ENCODE results near the gene ZBED3. TPM values are rescaled to one million over a fixed set of nuclear protein-coding genes. Genes with fewer than 3 reads are reported as not detected.
"Not testable (repeated sequence)": the region's sequence is repeated elsewhere in the genome, so short reads cannot be mapped to it uniquely, and the experiment has no call there.

The ZBED3 gene
- 0.64 and 0.99 TPM in 2 replicates for total RNA-seq (2014; rRNA removed; shearing (Covaris generic))

DNA sequence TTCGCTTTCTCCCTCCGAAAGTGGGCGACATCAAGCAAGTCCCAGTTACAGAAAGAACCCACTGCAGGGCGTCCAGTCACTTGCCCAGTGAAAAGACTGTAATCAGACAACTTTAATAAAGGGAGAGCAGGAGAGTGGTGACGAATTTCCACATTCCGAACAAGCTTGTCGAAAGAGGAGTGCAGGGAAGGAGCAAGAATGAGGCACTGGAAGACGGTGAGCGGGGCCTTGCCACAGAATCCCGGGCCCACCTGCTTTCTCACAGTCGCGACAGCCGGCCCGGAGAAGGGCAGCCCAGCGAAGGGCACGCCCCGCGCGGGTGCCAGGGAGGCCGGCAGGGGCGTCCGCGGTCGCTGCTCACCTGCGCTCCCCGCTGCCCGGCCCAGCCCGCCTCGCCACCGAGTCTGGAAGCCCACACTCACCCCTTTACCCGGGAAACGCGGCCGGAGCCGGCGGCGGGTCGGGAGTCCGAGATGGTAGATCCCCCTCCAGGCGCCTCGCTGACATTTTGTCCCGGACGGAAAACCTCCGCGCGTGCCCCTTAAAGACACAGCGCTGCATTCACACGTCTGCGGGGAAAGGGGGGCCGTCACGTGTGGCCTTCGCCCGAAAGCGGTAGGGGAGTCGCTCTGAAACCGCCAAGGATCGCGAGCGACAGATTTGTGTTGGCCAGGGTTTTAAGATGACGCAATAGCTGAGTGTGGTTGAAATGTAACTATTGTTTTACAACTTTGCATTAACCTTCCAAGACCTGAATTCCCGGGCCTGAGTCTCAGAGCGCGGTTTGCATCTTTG, at the start of gene ZBED3:
ZBED3 (minus strand) TSS at position 597 of the 795 bp plus-strand sequence. CDS start 9,407 bp downstream, outside the sequence.
- peak; percentile 82 for DNase-seq (ENCODE audit: low read depth)

DNA sequence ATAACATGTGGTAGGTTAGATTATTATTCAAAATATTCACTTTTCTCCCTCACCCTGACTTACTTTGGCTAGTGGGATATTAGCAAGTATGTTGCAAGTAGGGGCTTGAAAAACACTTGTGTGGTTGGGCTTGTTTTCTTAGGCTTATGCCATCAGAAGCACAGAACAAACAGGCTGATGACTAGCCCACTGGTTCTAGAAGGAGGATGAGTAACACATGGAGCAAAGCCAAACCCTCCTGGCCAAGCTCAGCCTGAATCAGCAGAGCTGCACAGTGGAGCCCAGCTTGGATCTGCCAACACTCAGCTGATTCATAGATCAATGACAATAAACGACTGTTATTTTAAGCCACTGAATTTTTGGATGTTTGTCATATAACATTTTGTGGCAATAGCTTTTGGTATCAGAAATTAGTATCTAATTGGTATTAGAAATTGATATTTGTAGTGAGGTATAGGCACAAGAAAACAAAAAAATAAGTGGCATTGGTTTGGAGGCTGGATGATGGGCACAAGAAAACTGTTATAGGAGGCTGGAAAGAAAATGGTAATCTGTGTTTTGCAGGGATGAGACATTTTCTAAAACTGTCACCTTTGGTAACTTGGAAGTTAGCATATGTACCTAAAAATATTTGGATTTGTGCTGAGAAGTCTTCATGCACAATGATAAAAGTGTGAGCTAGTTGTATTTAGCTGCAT, 46.1 kb upstream of the ZBED3 start:
- peak; percentile 96 for DNase-seq (ENCODE audit: low read depth)

GRCh38 chr5:77131361-77131760, 44.3 kb upstream of the ZBED3 start:
- DNase-seq (ENCODE audit: low read depth) = no peak

DNA sequence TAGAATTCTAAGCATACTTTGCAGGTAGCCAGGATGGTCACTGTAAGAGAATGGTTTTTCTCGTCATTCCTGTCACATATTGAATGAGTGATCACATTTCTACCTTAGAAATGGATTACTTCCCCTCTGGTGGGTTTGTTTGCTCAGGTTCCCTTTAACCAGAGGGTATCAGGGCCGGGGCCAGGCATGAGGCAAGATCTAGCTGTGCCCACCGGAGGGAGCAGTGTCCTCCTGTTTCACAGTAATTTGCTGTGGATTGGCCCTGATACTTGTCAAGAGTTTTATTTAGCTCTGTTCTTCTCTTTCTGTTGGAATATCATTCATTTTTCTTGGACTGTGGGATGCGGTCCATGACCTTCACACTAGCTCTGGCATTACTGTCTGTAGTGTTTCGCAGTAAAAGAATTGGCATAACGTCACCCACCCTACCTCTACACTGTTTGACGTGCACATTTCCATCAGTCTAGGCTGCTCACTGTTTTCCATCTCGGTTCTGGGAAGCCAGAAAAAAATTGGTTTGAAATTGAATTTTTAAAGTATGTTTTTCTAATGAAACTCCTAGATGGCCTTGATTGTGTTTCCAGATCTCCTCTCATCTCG, 42.4 kb upstream of the ZBED3 start:
- DNase-seq (ENCODE audit: low read depth) = peak; percentile 30

- DNase-seq (ENCODE audit: low read depth) = no peak
Measured at GRCh38 chr5:77128411-77129061, 41.5 kb upstream of the ZBED3 start.

GRCh38 chr5:77123057-77123456, 36.0 kb upstream of the ZBED3 start:
- no peak for DNase-seq (ENCODE audit: low read depth)

DNA sequence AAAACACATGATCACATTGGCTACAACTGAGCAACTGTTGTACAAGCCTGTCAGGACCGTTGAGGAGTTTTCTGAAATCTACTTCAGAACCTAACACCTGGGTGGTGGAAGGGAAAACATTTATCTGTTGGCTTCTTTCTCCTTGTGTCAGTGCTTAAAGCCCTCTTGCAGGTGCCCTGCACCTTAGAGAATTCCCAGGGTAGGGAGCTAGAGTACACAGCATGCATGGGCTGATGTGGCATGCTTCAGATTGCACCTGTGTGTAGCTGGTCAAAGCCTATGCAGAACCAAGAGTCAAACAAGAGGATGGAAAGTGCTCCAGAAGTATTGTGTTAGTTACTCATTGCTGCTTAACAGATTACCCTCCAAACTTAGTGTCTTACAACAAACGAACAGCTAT, 33.6 kb upstream of the ZBED3 start:
- DNase-seq (ENCODE audit: low read depth) = no peak

DNA sequence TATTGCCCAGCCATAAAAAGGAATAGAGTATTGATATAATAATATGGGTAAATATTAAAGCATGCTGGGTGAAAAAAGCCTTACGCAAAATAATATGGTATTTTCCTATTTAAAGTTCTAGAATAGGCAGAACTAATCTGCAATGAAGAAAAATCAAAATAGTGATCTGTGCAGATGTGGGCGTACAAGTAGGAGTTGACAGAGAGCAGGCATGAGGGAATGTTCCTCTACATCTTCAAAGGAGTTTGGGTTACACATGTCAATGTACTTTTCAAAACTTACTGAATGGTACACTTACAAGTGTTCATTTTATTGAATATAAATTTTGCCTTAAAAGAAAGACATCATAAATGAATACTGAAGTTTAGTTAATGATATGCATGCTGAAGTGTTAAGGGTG, 33.0 kb upstream of the ZBED3 start:
- no peak for DNase-seq (ENCODE audit: low read depth)

DNA sequence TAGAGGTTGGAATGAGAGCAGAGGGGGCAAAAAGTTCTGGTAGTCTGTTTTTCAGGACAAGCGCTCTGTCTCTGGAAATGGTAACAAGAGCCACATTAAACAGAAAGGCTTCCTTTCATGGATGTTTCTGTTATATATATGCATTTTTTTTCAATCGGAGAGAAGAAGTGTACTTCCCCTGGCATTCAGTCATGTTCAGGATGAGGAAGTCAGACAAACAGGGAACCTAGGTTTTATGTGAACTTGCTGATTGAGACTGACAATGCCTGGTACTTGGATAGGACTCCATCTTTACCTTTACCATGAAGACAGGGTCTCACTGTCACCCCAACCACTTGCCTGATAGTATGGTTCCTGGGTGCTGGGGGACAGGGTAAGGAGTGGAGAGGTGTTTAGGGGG, 30.1 kb upstream of the ZBED3 start:
- no peak for DNase-seq (ENCODE audit: low read depth)

DNA sequence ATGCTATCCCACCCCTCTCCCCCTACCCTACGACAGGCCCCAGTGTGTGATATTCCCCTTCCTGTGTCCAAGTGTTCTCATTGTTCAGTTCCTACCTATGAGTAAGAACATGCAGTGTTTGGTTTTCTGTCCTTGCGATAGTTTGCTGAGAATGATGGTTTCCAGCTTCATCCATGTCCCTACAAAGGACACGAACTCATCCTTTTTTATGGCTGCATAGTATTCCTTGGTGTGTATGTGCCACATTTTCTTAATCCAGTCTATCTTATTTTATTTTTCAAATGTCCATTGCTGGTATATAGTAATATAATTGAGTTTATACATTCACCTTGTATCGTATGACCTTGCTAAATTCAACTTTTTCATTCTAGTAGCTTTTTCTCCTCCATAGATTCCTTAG, 19.9 kb upstream of the ZBED3 start:
- not testable (repeated sequence) for DNase-seq (ENCODE audit: low read depth)

DNA sequence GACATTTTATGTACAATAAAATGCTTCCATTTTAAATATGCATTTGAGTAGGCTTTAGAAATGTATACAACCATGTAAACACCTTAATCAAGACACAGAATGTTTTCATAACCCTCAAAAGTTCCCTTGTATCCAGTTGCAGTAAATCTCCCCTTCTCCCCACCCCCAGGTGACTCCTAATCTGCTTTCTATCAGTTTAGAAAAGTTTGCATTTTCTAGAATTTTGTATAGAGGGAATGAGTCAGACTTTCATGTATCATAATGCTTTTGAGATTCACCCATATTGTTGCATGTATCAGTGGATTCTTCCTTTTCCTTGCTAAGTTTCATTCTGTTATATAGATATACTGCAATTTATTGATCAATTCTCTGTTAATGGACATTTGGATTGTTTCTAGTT, 17.7 kb upstream of the ZBED3 start:
- no peak for DNase-seq (ENCODE audit: low read depth)

GRCh38 chr5:77103457-77103856, 16.4 kb upstream of the ZBED3 start:
- DNase-seq (ENCODE audit: low read depth) = peak; percentile 3

GRCh38 chr5:77102549-77102948, 15.5 kb upstream of the ZBED3 start:
- DNase-seq (ENCODE audit: low read depth) = no peak

DNA sequence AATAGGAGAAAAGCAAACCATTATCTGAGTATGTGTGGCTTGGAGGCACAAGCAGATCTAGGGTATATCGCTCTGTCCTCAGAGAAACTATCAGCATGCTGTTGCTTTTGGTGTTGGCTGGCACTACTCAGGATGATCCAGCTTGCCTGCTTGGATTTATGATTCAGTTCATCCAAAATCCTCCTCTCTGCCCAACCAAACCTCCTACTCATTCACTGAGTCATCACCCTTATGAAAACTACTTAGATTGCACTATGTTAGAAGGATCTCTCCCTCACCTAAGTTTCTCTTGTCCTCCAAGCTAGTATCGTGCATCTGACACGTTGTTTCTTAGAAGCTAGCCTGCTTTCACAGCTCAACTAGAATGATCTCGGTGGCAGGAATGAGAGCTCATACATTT, 14.2 kb upstream of the ZBED3 start:
- DNase-seq (ENCODE audit: low read depth) = peak; percentile 68

DNA sequence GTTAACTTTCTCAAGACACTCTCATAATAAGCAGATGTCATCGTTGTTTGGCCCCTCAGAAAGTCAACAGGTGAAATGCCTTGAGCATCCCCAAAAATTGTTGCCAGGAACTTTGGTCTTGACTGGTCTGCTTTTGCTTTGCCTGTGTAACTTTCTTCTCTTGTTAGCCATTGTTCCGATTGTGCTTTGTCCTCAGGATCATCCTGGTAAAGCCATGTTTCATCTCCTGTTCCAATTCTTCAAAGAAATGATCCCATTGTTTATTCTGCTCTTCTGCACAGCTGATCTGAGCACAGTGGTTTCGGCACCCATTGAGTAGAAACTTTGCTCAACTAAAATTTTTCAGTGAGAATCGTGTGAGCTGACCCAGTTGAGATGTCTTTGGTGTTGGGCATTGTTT, 8.1 kb upstream of the ZBED3 start:
- no peak for DNase-seq (ENCODE audit: low read depth)

DNA sequence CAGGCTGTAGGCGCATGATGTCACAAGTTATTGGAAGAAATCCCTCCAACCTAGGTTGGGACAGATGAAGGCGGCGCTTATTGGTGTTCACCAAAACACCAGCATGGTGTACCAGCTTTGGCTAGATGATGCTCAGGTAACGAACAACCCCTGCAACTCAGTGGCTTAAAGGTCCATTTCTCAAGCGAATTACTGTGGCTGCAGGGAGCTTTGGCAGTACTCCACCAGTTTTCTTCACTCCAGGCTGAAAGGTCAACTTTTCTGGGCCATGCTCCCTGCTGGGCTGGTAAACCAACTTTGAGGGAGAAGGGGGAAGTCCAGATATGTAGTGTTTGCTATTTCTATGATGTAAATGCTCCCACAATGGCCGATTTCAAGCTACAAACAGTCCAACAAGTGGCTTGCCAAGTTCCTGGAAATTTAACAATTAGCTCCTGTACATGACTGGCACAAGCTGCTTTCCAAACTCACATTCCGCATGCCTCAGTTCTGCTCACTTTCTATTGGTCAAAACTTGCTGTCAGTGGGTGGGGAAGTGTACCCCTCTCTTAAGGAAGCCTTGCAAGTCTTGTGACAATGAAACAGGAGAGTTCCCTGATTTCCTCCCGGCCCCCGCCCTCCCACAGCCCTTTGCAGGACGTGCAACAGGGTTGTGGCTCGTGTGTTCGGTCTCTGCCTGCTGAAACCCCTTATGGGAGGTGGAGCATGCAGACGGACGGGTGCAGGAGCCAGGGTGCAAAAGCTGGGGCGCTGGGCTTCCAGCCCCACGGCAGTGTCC, 588 bp upstream of the ZBED3 start:
- no peak for DNase-seq (ENCODE audit: low read depth)

- no peak for DNase-seq (ENCODE audit: low read depth)
Measured at GRCh38 chr5:77086368-77086688, 757 bp downstream of the ZBED3 start.

- no peak for DNase-seq (ENCODE audit: low read depth)
Measured at GRCh38 chr5:77083088-77083487, 4.0 kb downstream of the ZBED3 start.

DNA sequence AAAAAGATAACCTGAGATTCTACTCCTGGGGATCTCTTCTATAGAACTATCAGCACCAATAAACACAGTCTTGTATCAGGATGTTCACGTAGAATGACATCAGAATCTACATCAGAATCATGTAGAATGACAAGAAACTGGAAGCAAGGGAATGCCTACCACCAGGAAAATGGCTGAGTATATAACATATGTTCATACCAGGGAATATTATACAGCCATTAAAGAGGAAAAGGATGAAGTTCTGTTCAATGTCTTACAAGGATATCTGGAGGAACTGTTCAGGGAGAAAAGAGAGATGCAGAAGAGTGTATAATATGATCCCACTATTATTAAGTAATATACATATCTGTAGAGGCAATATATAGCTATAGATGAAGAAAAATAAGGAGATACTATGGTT, 4.8 kb downstream of the ZBED3 start:
- DNase-seq (ENCODE audit: low read depth) = no peak

DNA sequence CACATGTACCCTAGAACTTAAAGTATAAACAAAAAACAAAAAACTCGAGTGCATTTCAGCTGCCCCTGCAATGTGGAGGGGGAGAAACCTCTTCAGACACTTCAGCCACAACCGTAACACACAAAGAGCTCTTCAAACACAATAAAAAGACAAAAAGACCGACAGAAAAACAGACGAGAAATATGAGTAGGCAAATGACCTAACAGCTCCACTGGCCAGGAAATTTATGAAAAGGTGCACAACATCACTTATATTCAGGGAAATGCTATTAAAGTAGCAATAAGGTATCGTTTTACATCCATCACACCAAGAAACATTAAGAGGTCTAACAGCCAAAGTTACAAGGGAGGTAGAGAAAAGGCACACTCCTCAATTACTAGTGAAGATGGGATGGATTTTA, 6.2 kb downstream of the ZBED3 start:
- no peak for DNase-seq (ENCODE audit: low read depth)

- DNase-seq (ENCODE audit: low read depth) = not testable (repeated sequence)
Measured at GRCh38 chr5:77080479-77080878, 6.6 kb downstream of the ZBED3 start.

- no peak for DNase-seq (ENCODE audit: low read depth)
Measured at GRCh38 chr5:77077829-77078176, 9.3 kb downstream of the ZBED3 start.
